Measurements from ENCODE around the gene JAKMIP1.

The JAKMIP1 gene

GRCh38 chr4:6046526-6047129 is 153.7 kb downstream of the JAKMIP1 start:
- no peak for TF ChIP-seq EP300 (IDR thresholded peaks at IDR 0.05; ENCODE audit: borderline replicate concordance)
- TF ChIP-seq NFIC (IDR thresholded peaks at IDR 0.05), result no peak
- no peak for TF ChIP-seq FOXM1 (IDR thresholded peaks at IDR 0.05; ENCODE audit: borderline replicate concordance, low read depth)
- TF ChIP-seq TCF12 (IDR thresholded peaks at IDR 0.05; ENCODE audit: low read depth), result no peak

GRCh38 chr4:6044805-6045204 is 155.5 kb downstream of the JAKMIP1 start:
- no peak for TF ChIP-seq TAF1 (IDR thresholded peaks at IDR 0.05; ENCODE audit: low read depth)
- no peak for TF ChIP-seq FOXM1 (IDR thresholded peaks at IDR 0.05; ENCODE audit: borderline replicate concordance, low read depth)
- no peak for TF ChIP-seq ZBTB7A (IDR thresholded peaks at IDR 0.05; ENCODE audit: low read depth)
- TF ChIP-seq TEAD4 (IDR thresholded peaks at IDR 0.05), result no peak
- TF ChIP-seq YY1 (IDR thresholded peaks at IDR 0.05; ENCODE audit: low read depth), result no peak
- no peak for TF ChIP-seq EGR1 (IDR thresholded peaks at IDR 0.05)
- no peak for TF ChIP-seq MAX (IDR thresholded peaks at IDR 0.05)
- TF ChIP-seq RAD21 (IDR thresholded peaks at IDR 0.05; ENCODE audit: low read depth), result no peak
- no peak for TF ChIP-seq CEBPB (IDR thresholded peaks at IDR 0.05)
- TF ChIP-seq USF1 (IDR thresholded peaks at IDR 0.05), result no peak
- TF ChIP-seq CREB1 (IDR thresholded peaks at IDR 0.05; ENCODE audit: low read depth), result no peak
- TF ChIP-seq REST (IDR thresholded peaks at IDR 0.05; ENCODE audit: low read depth), result no peak
- TF ChIP-seq NFIC (IDR thresholded peaks at IDR 0.05), result no peak
- no peak for TF ChIP-seq EP300 (IDR thresholded peaks at IDR 0.05; ENCODE audit: borderline replicate concordance)
- TF ChIP-seq TCF12 (IDR thresholded peaks at IDR 0.05; ENCODE audit: low read depth), result no peak

- TF ChIP-seq EGR1 (IDR thresholded peaks at IDR 0.05) (no peak), TEAD4 (IDR thresholded peaks at IDR 0.05) (no peak), CREB1 (IDR thresholded peaks at IDR 0.05; ENCODE audit: low read depth) (no peak), MAX (IDR thresholded peaks at IDR 0.05) (no peak), REST (IDR thresholded peaks at IDR 0.05; ENCODE audit: low read depth) (no peak), EP300 (IDR thresholded peaks at IDR 0.05; ENCODE audit: borderline replicate concordance) (no peak), YY1 (IDR thresholded peaks at IDR 0.05; ENCODE audit: low read depth) (no peak), NFIC (IDR thresholded peaks at IDR 0.05) (no peak), TCF12 (IDR thresholded peaks at IDR 0.05; ENCODE audit: low read depth) (no peak), RAD21 (IDR thresholded peaks at IDR 0.05; ENCODE audit: low read depth) (no peak), TAF1 (IDR thresholded peaks at IDR 0.05; ENCODE audit: low read depth) (no peak)
Measured at GRCh38 chr4:6044276-6044675, 156.1 kb downstream of the JAKMIP1 start.

- TF ChIP-seq MAX (IDR thresholded peaks at IDR 0.05) (no peak), ZBTB7A (IDR thresholded peaks at IDR 0.05; ENCODE audit: low read depth) (no peak), CEBPB (IDR thresholded peaks at IDR 0.05) (no peak), FOXM1 (IDR thresholded peaks at IDR 0.05; ENCODE audit: borderline replicate concordance, low read depth) (no peak), NFIC (IDR thresholded peaks at IDR 0.05) (no peak), RAD21 (IDR thresholded peaks at IDR 0.05; ENCODE audit: low read depth) (no peak), YY1 (IDR thresholded peaks at IDR 0.05; ENCODE audit: low read depth) (no peak)
Measured at GRCh38 chr4:6043843-6044242, 156.5 kb downstream of the JAKMIP1 start.

- TF ChIP-seq TAF1 (IDR thresholded peaks at IDR 0.05; ENCODE audit: low read depth) (no peak), EGR1 (IDR thresholded peaks at IDR 0.05) (no peak), NFIC (IDR thresholded peaks at IDR 0.05) (no peak), EP300 (IDR thresholded peaks at IDR 0.05; ENCODE audit: borderline replicate concordance) (no peak), CEBPB (IDR thresholded peaks at IDR 0.05) (no peak), TCF12 (IDR thresholded peaks at IDR 0.05; ENCODE audit: low read depth) (no peak), REST (IDR thresholded peaks at IDR 0.05; ENCODE audit: low read depth) (no peak), RAD21 (IDR thresholded peaks at IDR 0.05; ENCODE audit: low read depth) (no peak), FOXM1 (IDR thresholded peaks at IDR 0.05; ENCODE audit: borderline replicate concordance, low read depth) (no peak), CREB1 (IDR thresholded peaks at IDR 0.05; ENCODE audit: low read depth) (no peak), MAX (IDR thresholded peaks at IDR 0.05) (no peak), TEAD4 (IDR thresholded peaks at IDR 0.05) (no peak)
Measured at GRCh38 chr4:6043188-6043587, 157.2 kb downstream of the JAKMIP1 start.
